NT2/D1 (cell line): ENCODE results near the gene SLC25A30.

Experiments
- SUZ12 ChIP-seq: IDR thresholded peaks from 2 replicates; pipeline ENCODE4 v1.6.1; 2011; ENCODE audit not compliant: insufficient read length, insufficient read depth; ENCODE audit errors: extremely low read depth
- ZNF274 ChIP-seq: IDR thresholded peaks from 2 replicates; pipeline ENCODE4 v1.6.1; 2011; ENCODE audit warnings: mild to moderate bottlenecking, low read depth, low read length

DNA sequence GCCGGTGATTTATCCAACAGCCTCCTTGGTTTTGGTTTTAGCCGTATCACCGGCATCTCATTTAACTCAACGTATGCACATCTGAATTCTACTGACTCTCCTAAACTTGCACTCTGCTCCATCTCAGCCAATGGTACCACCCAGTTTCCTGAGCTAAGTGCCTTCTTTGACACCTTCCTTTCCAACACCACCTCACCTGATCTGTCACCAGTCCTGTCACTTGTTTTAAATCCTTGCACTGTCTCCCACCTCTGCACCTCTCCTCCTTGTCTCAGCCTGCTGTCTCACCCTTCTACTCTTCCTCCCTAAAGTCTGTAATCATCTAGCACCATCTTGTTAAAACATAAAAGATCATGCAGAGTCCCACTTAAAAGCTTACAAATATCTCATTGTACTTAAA lies 49.1 kb downstream of the SLC25A30 start:
- TF ChIP-seq SUZ12 (no peak), ZNF274 (no peak)
